Stomach (tissue), 4 donors: ENCODE results near the gene DLK2.

Experiments
- CTCF ChIP-seq, 7 experiments: fragments of 450-650 bp in 4 of 7; fragments of 200-600 bp in 3 of 7; sonication (generic) in 3 of 7; IDR thresholded peaks; one replicate each; pipeline ENCODE4 v1.5.1; 2016 to 2019; ENCODE audit warnings: antibody characterized with exemption in 7 of 7, control low read depth in 2 of 7, mild to moderate bottlenecking in 1 of 7
- EP300 ChIP-seq: sonication (generic); formaldehyde crosslinking; IDR thresholded peaks from one replicate; pipeline ENCODE4 v1.6.1; 2017; ENCODE audit warnings: antibody characterized with exemption
- POLR2A ChIP-seq, 4 donors: fragments of 450-650 bp; IDR thresholded peaks; one replicate each; pipeline ENCODE4 v1.6.1; 2016; ENCODE audit warnings: antibody characterized with exemption in 4 of 4, control low read depth in 2 of 4, mild to moderate bottlenecking in 1 of 4, moderate library complexity in 1 of 4
- POLR2AphosphoS5 ChIP-seq, 3 donors: sonication (generic); formaldehyde crosslinking; IDR thresholded peaks; one replicate each; pipeline ENCODE4 v1.6.1; 2016; ENCODE audit warnings: antibody characterized with exemption in 3 of 3

GRCh38 chr6:43491750-43492661 lies 36.7 kb upstream of the DLK2 start:
- TF ChIP-seq POLR2AphosphoS5 (IDR thresholded peaks at IDR 0.05): peak in 1 of 3 donors; percentile 49
- no peak for TF ChIP-seq CTCF (IDR thresholded peaks at IDR 0.05)
- no peak for TF ChIP-seq POLR2A (IDR thresholded peaks at IDR 0.05)
- no peak for TF ChIP-seq EP300
